HEK293 (cell line): ENCODE results near the gene PDLIM5.

ENCODE experiments used
- CTCF ChIA-PET: fragments of 350-600 bp; formaldehyde crosslinking; extraction: SDS; loops from one replicate; lab custom pipeline; 2021; ENCODE audit warnings: antibody characterized with exemption; lab: Yijun Ruan, JAX
- POLR2A ChIA-PET: fragments of 300-600 bp; formaldehyde crosslinking; extraction: SDS; loops from one replicate; lab custom pipeline; 2020; ENCODE audit warnings: antibody characterized with exemption, inconsistent platforms; lab: Yijun Ruan, JAX
- H3K27ac ChIP-seq: fragments of 200-500 bp; sonication (Bioruptor generic); 2 replicates; pipeline ENCODE4 v1.5.1; 2014; ENCODE audit warnings: low read depth, low read length, control low read depth, inconsistent platforms; ENCODE audit errors: extremely low read depth
- H3K36me3 ChIP-seq, 2 experiments: fragments of 200-500 bp in 1 of 2; sonication (Bioruptor generic) in 1 of 2; 1 replicate in 1 of 2; 2 replicates in 1 of 2; pipeline ENCODE4 v1.5.1; 2014 to 2017; ENCODE audit warnings: inconsistent platforms in 2 of 2, low read length in 2 of 2; ENCODE audit not compliant: control insufficient read depth in 2 of 2, insufficient read depth in 1 of 2
- H3K4me1 ChIP-seq: fragments of 200-500 bp; sonication (Bioruptor generic); 2 replicates; pipeline ENCODE4 v1.5.1; 2014; ENCODE audit warnings: mild to moderate bottlenecking, low read length, inconsistent platforms; ENCODE audit not compliant: control insufficient read depth, insufficient read depth
- H3K4me3 ChIP-seq: 2 replicates; pipeline ENCODE4 v1.5.1; 2011; ENCODE audit warnings: low read depth, mild to moderate bottlenecking, control low read depth, low read length, moderate library complexity
- H3K9me3 ChIP-seq: fragments of 200-500 bp; sonication (Bioruptor generic); 2 replicates; pipeline ENCODE4 v1.5.1; 2014; ENCODE audit warnings: low read depth, low read length, inconsistent platforms; ENCODE audit not compliant: control insufficient read depth, insufficient read depth
- FEZF1 ChIP-seq: fragments of 450-650 bp; formaldehyde crosslinking; IDR thresholded peaks from 2 replicates; pipeline ENCODE4 v1.5.1; 2016; ENCODE audit warnings: missing biosample characterization, missing genetic modification characterization
- HOXD13 ChIP-seq: sonication (generic); formaldehyde crosslinking; IDR thresholded peaks from 2 replicates; pipeline ENCODE4 v1.8.0; 2022; ENCODE audit warnings: missing genetic modification reagents, borderline replicate concordance
- KLF10 ChIP-seq: fragments of 450-650 bp; IDR thresholded peaks from 2 replicates; pipeline ENCODE4 v1.5.1; 2018; ENCODE audit warnings: missing biosample characterization, mild to moderate bottlenecking, missing genetic modification characterization
- TCF7L2 ChIP-seq: IDR thresholded peaks from 2 replicates; pipeline ENCODE4 v1.6.1; 2011; ENCODE audit warnings: low read depth, mild to moderate bottlenecking, inconsistent platforms, low read length, moderate library complexity, borderline replicate concordance
- ZBTB21 ChIP-seq: fragments of 450-650 bp; formaldehyde crosslinking; IDR thresholded peaks from 2 replicates; pipeline ENCODE4 v1.5.1; 2017; ENCODE audit warnings: missing biosample characterization, missing genetic modification characterization
- ZBTB49 ChIP-seq: fragments of 450-650 bp; formaldehyde crosslinking; IDR thresholded peaks from 2 replicates; pipeline ENCODE4 v1.5.1; 2016; ENCODE audit warnings: missing biosample characterization, missing genetic modification characterization, low read depth
- ZBTB7A ChIP-seq: fragments of 450-650 bp; formaldehyde crosslinking; IDR thresholded peaks from 2 replicates; pipeline ENCODE4 v1.5.1; 2016; ENCODE audit warnings: low read depth, missing biosample characterization, missing genetic modification characterization
- ZIC2 ChIP-seq: fragments of 450-650 bp; formaldehyde crosslinking; IDR thresholded peaks from 2 replicates; pipeline ENCODE4 v1.5.1; 2016; ENCODE audit warnings: missing biosample characterization, missing genetic modification characterization
- ZNF10 ChIP-seq: fragments of 450-650 bp; formaldehyde crosslinking; IDR thresholded peaks from 2 replicates; pipeline ENCODE4 v1.5.1; 2017; ENCODE audit warnings: missing biosample characterization, missing genetic modification characterization
- ZNF121 ChIP-seq: fragments of 450-650 bp; formaldehyde crosslinking; IDR thresholded peaks from 2 replicates; pipeline ENCODE4 v1.5.1; 2016; ENCODE audit warnings: missing biosample characterization, missing genetic modification characterization
- ZNF138 ChIP-seq: fragments of 450-650 bp; formaldehyde crosslinking; IDR thresholded peaks from 2 replicates; pipeline ENCODE4 v1.5.1; 2016; ENCODE audit warnings: missing biosample characterization, missing genetic modification characterization, borderline replicate concordance
- ZNF146 ChIP-seq: fragments of 450-650 bp; formaldehyde crosslinking; IDR thresholded peaks from 2 replicates; pipeline ENCODE4 v1.5.1; 2016; ENCODE audit warnings: missing biosample characterization, missing genetic modification characterization
- ZNF16 ChIP-seq: fragments of 450-650 bp; formaldehyde crosslinking; IDR thresholded peaks from 2 replicates; pipeline ENCODE4 v1.5.1; 2016; ENCODE audit warnings: low read depth, missing biosample characterization, missing genetic modification characterization
- ZNF174 ChIP-seq: fragments of 450-650 bp; formaldehyde crosslinking; IDR thresholded peaks from 2 replicates; pipeline ENCODE4 v1.5.0; 2017; ENCODE audit warnings: missing biosample characterization, mild to moderate bottlenecking, missing genetic modification characterization
- ZNF19 ChIP-seq: fragments of 450-650 bp; formaldehyde crosslinking; IDR thresholded peaks from 2 replicates; pipeline ENCODE4; 2016; ENCODE audit warnings: missing biosample characterization, missing genetic modification characterization, low read depth
- ZNF214 ChIP-seq: fragments of 450-650 bp; formaldehyde crosslinking; IDR thresholded peaks from 2 replicates; pipeline ENCODE4 v1.5.1; 2017; ENCODE audit warnings: missing biosample characterization, mild to moderate bottlenecking, missing genetic modification characterization, borderline replicate concordance
- ZNF248 ChIP-seq: fragments of 450-650 bp; formaldehyde crosslinking; IDR thresholded peaks from 2 replicates; pipeline ENCODE4 v1.5.1; 2017; ENCODE audit warnings: missing biosample characterization, missing genetic modification characterization
- ZNF266 ChIP-seq: fragments of 450-650 bp; formaldehyde crosslinking; IDR thresholded peaks from 2 replicates; pipeline ENCODE4 v1.5.1; 2016; ENCODE audit warnings: missing biosample characterization, missing genetic modification characterization, low read depth
- ZNF366 ChIP-seq: fragments of 450-650 bp; formaldehyde crosslinking; conservative IDR thresholded peaks from 2 replicates; pipeline ENCODE4 v1.5.1; 2016; ENCODE audit warnings: missing biosample characterization, missing genetic modification characterization
- ZNF394 ChIP-seq: fragments of 450-650 bp; formaldehyde crosslinking; IDR thresholded peaks from 2 replicates; pipeline ENCODE4 v1.5.1; 2016; ENCODE audit warnings: missing biosample characterization, missing genetic modification characterization, mild to moderate bottlenecking, moderate library complexity, borderline replicate concordance
- ZNF423 ChIP-seq: fragments of 450-650 bp; formaldehyde crosslinking; IDR thresholded peaks from 2 replicates; pipeline ENCODE4 v1.5.1; 2016; ENCODE audit warnings: missing biosample characterization, missing genetic modification characterization
- ZNF530 ChIP-seq: fragments of 450-650 bp; formaldehyde crosslinking; IDR thresholded peaks from 2 replicates; pipeline ENCODE4 v1.5.1; 2016; ENCODE audit warnings: low read depth, missing biosample characterization, missing genetic modification characterization
- ZNF558 ChIP-seq: fragments of 450-650 bp; formaldehyde crosslinking; IDR thresholded peaks from 2 replicates; pipeline ENCODE4 v1.5.1; 2016; ENCODE audit warnings: missing biosample characterization, missing genetic modification characterization
- ZNF623 ChIP-seq: fragments of 450-650 bp; formaldehyde crosslinking; IDR thresholded peaks from 2 replicates; pipeline ENCODE4 v1.5.1; 2016; ENCODE audit warnings: missing biosample characterization, missing genetic modification characterization
- ZNF677 ChIP-seq: fragments of 450-650 bp; IDR thresholded peaks from 2 replicates; pipeline ENCODE4 v1.5.0; 2018; ENCODE audit warnings: missing biosample characterization, mild to moderate bottlenecking, missing genetic modification characterization, moderate library complexity
- ZNF704 ChIP-seq: fragments of 450-650 bp; formaldehyde crosslinking; IDR thresholded peaks from 2 replicates; pipeline ENCODE4 v1.5.1; 2016; ENCODE audit warnings: missing biosample characterization, missing genetic modification characterization
- ZNF76 ChIP-seq: fragments of 450-650 bp; formaldehyde crosslinking; IDR thresholded peaks from 2 replicates; pipeline ENCODE4; 2016; ENCODE audit warnings: low read depth, missing biosample characterization, missing genetic modification characterization, borderline replicate concordance
- ZNF830 ChIP-seq: fragments of 450-650 bp; IDR thresholded peaks from 2 replicates; pipeline ENCODE4 v1.5.0; 2018; ENCODE audit warnings: missing biosample characterization, missing genetic modification characterization, low read depth, mild to moderate bottlenecking, moderate library complexity
- ZNF843 ChIP-seq: fragments of 450-650 bp; formaldehyde crosslinking; IDR thresholded peaks from 2 replicates; pipeline ENCODE4 v1.5.1; 2016; ENCODE audit warnings: missing biosample characterization, missing genetic modification characterization

Gene PDLIM5

GRCh38 chr4:94634271-94634670 lies 182.5 kb downstream of the PDLIM5 start:
- POLR2A ChIA-PET, result no interaction called here
- CTCF ChIA-PET, result no interaction called here
- no peak for TF ChIP-seq ZBTB49 (tag by site-specific recombination)
- TF ChIP-seq HOXD13 (CRISPR knock-in tag), result no peak
- no peak for TF ChIP-seq ZNF423 (tag by site-specific recombination)
- TF ChIP-seq ZNF830 (tag by site-specific recombination), result no peak
- no peak for TF ChIP-seq ZNF146 (tag by site-specific recombination)
- TF ChIP-seq ZNF558 (tag by site-specific recombination), result no peak
- TF ChIP-seq ZNF248, result no peak
- TF ChIP-seq ZNF121, result no peak
- TF ChIP-seq KLF10 (tag by site-specific recombination), result no peak
- TF ChIP-seq ZNF16 (tag by site-specific recombination), result no peak
- TF ChIP-seq ZBTB7A (tag by site-specific recombination), result no peak
- TF ChIP-seq ZNF843 (tag by site-specific recombination), result no peak
- TF ChIP-seq ZNF10, result no peak
- TF ChIP-seq, all 188 proteins: peak for 0
- H3K27ac ChIP-seq, result no peak overlapping the region
- H3K4me3 ChIP-seq, result no peak overlapping the region
- no peaks in the 10 kb centered on the region for H3K4me1 ChIP-seq
- H3K9me3 ChIP-seq, result no peaks in the 10 kb centered on the region
- no peaks in the 10 kb centered on the region for H3K36me3 ChIP-seq

GRCh38 chr4:94635177-94635576 lies 183.4 kb downstream of the PDLIM5 start:
- Histone ChIP-seq H3K36me3 (no peaks in the 10 kb centered on the region), H3K27ac (no peak overlapping the region), H3K9me3 (no peaks in the 10 kb centered on the region), H3K4me3 (no peak overlapping the region), H3K4me1 (no peaks in the 10 kb centered on the region)
- POLR2A ChIA-PET, result no interaction called here
- TF ChIP-seq ZNF394 (tag by site-specific recombination), result no peak
- no peak for TF ChIP-seq ZNF366
- TF ChIP-seq ZNF623 (tag by site-specific recombination), result no peak
- TF ChIP-seq ZIC2 (tag by site-specific recombination), result no peak
- no peak for TF ChIP-seq ZNF214
- TF ChIP-seq ZNF19 (tag by site-specific recombination), result no peak
- no peak for TF ChIP-seq TCF7L2
- TF ChIP-seq ZNF266 (tag by site-specific recombination), result no peak
- TF ChIP-seq ZNF76 (tag by site-specific recombination), result no peak
- no peak for TF ChIP-seq FEZF1 (tag by site-specific recombination)
- no peak for TF ChIP-seq ZNF138 (tag by site-specific recombination)
- TF ChIP-seq ZBTB21 (tag by site-specific recombination), result no peak
- TF ChIP-seq ZNF530, result no peak
- no peak for TF ChIP-seq ZNF677 (tag by site-specific recombination)
- TF ChIP-seq ZNF174 (tag by site-specific recombination), result no peak
- no peak for TF ChIP-seq ZNF704 (tag by site-specific recombination)
- CTCF ChIA-PET, result interaction anchor here (0.6 kb wide), 1 partner anchor 96 kb away, joined by 3 read pairs; no protein-coding TSS in a partner anchor
